GM19099 (cell line): ENCODE results near the gene GLIS1.

Source experiments
- POLR2A ChIP-seq: IDR thresholded peaks from 3 replicates; pipeline ENCODE4 v1.6.1; 2011; ENCODE audit warnings: low read depth; ENCODE audit not compliant: insufficient read length; ENCODE audit errors: extremely low read depth

The GLIS1 gene

GRCh38 chr1:53469373-53469772, 269.6 kb downstream of the GLIS1 start:
- no peak for TF ChIP-seq POLR2A

GRCh38 chr1:53468374-53468773, 270.6 kb downstream of the GLIS1 start:
- TF ChIP-seq POLR2A, result no peak

GRCh38 chr1:53467391-53467790, 271.6 kb downstream of the GLIS1 start:
- TF ChIP-seq POLR2A, result no peak

GRCh38 chr1:53465023-53465957, 273.7 kb downstream of the GLIS1 start:
- TF ChIP-seq POLR2A, result no peak

GRCh38 chr1:53463961-53464899, 274.7 kb downstream of the GLIS1 start:
- no peak for TF ChIP-seq POLR2A

GRCh38 chr1:53462769-53463501, 276.0 kb downstream of the GLIS1 start:
- TF ChIP-seq POLR2A, result no peak

- TF ChIP-seq POLR2A, result no peak
Measured at GRCh38 chr1:53462193-53462592, 276.8 kb downstream of the GLIS1 start.

GRCh38 chr1:53461323-53462044, 277.5 kb downstream of the GLIS1 start:
- no peak for TF ChIP-seq POLR2A

GRCh38 chr1:53460666-53461322, 278.2 kb downstream of the GLIS1 start:
- TF ChIP-seq POLR2A, result no peak

GRCh38 chr1:53460211-53460634, 278.7 kb downstream of the GLIS1 start:
- no peak for TF ChIP-seq POLR2A

GRCh38 chr1:53459321-53460175, 279.4 kb downstream of the GLIS1 start, which contains the start of gene DMRTB1:
Gene DMRTB1, plus strand, starts transcription at chr1:53459399. Its CDS starts 55 bp downstream, at chr1:53459454.
- no peak for TF ChIP-seq POLR2A

- no peak for TF ChIP-seq POLR2A
Measured at GRCh38 chr1:53458634-53459033, 280.3 kb downstream of the GLIS1 start.
